Suppressor macrophage treated with lipopolysaccharide for 4 hours (primary cell): ENCODE data around the gene ZNF765.
A peak's percentile ranks its signal among the peaks of the same experiment; 100 is the strongest.
"Not testable (repeated sequence)": the region's sequence is repeated elsewhere in the genome, so short reads cannot be mapped to it uniquely, and the experiment has no call there.

Experiments used
- DNase-seq: peaks from one replicate; pipeline ENCODE4 v3.0.0-alpha.2; 2020

Gene ZNF765

DNA sequence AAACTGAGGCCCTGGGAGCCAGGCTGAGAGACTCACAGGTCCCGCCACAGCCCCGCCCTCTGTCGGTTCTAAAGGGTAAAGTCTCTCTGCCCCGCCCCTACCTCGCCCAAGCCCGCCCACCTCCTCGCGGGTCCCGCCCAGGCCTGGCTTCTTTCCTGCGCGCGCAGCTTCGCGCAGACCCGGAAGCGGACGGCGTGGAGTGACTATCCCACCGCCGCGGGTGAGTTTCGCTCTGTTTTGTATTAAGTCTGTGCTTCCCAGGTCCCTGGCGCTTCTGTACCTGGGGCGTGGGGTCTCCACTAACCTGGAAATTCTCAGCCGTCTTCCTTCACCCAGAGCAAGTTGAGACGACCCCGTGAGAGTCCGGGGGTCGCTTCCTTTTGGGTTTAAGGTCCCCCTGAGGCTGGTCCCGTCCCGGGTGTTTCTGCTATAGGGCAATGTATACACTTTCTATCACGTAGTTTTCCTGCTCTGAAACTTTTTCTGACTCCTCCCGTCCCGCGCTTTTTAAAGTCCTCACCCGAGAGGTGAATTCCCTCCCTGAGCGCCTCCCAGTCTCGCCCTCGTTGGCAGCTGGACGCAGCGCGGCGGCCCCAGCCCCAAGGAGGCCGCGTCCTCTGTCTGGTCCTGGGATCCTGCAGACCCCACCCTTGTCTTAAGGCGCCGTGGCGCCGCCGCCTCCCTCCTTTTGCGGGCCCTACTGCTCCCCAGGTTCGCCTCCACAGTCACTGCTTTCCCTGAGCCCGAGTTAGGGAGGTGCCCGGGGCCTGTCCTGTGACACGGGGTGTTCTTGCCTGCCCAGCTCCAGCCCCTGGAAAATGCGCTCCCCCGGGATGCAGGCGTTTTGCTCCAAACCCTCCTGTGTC is at the start of gene ZNF765:
Gene ZNF765 (plus strand): TSS at position 176 of the 866 bp plus-strand sequence. CDS start 2,867 bp downstream, outside the sequence.
- DNase-seq, result peak; percentile 97

DNA sequence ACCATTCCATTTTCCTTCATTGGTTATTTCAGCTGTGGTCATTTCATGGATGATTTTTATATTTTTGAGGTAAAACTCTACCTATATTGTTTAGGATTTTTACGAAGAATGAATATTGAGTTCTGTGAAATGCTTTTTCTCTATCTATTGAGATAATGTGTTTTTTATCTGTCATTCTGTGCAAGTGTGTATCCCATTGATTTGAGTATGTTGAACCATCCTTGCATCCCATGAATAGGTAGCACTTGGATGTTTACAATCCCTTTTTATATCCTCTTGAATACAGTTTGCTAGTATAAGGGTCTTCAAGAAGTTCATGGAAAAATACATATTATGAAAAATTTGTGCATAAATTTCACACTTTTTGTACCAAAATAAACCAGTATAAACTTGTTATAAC is 39.2 kb upstream of the ZNF765 start:
- DNase-seq, result no peak

DNA sequence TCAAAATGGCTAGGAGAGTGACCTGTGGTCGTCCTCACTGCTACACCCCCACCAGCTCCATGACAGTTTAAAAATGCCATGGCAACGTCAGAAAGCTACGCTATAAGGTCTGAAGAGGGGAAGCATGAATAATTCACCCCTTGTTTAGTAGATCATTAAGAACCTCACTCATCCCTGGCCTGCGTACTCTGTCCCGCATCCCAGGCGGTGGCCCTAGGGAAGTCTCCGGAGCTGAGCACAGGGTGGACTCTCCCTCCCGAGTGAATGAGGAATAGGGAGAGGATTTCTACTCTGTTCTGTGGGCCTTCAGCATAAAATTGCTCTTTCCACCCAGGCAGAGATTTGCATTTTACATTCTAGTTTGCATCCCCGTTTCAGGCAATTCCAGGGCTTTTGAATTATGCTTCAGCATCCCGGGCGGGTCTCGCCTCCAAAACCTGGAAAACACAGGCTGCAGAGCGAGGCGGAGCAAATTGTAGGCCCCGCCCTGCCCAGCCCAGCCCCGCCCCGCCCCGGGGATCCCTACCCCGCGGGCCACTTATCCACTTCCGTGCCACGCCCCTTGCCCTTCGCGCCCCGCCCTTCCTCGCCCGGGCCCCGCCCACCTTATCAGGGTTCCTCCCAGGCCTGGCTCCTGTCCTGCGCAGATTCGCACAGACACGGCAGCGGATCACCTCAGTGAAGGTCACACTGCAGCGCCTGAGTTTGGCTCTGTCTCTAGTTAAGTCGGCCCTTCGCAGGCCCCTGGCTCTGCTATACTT is 36.9 kb upstream of the ZNF765 start:
- DNase-seq, result no peak

DNA sequence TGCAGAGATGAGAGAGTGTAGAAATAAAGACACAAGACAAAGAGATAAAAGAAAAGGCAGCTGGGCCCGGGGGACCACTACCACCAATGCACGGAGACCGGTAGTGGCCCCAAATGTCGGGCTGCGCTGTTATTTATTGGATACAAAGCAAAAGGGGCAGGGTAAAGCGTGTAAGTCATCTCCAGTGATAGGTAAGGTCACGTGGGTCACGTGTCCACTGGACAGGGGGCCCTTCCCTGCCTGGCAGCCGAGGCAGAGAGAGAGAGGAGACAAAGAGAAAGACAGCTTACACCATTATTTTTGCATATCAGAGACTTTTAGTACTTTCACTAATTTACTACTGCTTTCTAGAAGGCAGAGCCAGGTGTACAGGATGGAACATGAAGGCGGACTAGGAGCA is 34.9 kb upstream of the ZNF765 start:
- not testable (repeated sequence) for DNase-seq

DNA sequence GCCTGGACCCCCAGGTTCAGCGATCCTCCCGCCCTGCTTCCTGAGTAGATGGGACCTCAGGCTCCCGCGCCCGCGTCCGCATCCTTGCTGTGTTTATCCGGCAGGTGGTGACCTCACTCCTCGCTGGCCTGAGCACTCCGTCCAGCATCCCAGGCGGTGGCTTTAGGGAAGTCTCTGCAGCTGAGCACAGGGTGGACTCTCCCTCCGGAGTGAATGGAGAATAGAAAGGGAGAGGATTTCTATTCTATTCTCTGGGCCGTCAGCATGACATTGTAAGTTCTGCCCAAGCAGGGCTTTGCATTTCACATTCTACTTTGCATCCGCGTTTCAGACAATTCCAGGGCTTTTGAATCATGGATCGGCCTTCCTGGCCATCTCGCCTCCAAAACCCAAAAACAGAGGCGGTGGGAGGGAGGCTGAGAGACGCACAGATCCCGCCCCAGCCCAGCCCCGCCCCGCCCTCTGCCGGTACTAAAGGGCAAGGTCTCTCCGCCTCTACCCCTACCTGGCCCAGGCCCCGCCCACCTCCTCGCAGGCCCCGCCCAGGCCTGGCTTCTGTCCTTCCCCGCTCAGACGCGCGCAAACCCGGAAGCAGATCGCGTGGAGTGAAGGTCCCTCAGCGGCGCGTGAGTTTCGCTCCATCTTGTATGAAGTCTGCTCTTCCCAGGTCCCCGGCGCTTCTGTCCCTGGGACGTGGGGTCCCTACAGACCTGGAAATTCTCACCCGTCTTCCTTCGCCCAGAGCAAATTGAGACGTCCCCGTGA is 29.6 kb upstream of the ZNF765 start, which contains the start of gene ZNF525:
Gene ZNF525 (plus strand): TSS at position 572 of the 765 bp plus-strand sequence. CDS start 6,577 bp downstream, outside the sequence.
- peak; percentile 91 for DNase-seq

DNA sequence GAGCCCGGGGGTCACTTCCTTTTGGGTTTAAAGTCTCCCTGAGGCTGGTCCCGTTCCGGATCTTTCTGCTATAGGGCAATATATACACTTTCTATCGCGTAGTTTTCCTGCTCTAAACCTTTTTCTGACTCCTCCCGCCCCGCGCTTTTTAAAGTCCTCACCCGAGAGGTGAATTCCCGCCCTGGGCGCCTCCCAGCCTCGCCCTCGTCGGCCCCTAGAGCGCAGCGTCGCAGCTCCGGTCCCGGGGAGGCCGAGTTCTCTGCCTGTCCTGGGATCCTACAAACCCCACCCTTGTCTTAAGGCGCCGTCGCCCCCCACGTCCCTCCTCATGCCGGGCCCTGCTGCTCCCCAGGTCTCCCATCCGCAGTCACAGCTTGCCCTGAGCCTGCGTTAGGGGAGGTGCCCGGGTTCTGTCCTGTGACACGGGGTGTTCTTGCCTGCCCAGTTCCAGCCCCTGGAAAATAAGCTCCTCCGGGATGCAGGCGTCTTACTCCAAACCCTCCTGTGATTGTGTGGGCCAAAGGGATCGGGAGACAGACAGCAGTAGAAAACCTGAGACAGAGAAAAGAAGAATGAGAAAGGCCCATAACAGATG is 29.0 kb upstream of the ZNF765 start:
- peak; percentile 39 for DNase-seq

DNA sequence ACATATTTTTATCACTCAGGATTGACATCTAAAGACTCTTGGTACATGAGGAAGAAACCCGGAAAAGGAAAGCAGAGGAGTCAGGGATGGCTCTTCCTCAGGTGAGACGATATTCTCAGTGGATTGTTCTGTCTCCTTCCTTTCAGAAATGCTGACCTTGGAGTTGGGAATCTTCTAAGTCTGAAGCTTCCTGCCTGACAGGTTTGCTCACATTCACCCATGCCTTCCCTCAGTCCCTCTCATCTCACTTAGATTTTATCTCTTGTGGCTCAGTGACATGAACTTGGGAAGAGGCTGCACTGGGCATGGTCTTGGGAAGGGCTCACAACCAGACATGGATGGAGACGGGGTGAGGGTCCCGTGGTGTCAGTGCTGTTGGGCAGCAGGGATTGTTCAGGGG is 22.8 kb upstream of the ZNF765 start:
- DNase-seq, result no peak

DNA sequence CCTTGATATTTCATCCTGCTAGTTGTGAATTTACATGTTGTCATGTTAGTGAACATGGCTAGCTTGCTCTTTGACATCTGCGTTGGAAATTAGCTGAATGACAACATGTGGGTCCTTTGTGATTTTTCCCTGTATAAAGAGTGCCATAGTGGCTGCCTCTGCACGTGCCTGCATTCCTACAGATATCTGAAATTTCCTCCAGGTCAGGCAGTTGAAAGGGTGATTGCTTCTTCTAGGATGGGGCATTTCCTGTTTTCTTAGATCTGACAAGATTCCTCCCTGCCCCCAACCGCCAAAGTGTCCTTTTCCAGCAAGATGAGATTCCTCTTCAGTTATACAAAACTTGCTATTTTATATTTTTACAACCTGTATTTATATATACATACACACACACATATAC is 20.7 kb upstream of the ZNF765 start:
- no peak for DNase-seq

DNA sequence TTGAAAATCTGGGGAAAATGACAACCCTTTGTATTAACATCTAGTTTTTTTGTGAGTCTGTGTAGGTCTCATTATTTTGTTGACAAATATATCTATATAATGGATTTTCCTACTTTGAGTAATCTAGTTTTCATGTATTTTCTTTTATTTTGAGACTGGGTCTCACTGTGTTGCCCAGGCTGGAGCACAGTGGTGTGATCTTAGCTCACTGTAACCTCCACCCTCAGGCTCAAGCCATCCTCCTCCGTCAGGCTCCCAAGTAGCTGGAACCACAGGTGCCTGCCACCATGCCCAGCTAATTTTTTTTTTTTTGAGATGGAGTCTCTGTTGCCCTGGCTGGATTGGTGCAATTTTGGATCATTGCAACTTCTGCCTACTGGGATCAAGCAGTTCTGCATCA is 20.2 kb upstream of the ZNF765 start:
- DNase-seq, result no peak

DNA sequence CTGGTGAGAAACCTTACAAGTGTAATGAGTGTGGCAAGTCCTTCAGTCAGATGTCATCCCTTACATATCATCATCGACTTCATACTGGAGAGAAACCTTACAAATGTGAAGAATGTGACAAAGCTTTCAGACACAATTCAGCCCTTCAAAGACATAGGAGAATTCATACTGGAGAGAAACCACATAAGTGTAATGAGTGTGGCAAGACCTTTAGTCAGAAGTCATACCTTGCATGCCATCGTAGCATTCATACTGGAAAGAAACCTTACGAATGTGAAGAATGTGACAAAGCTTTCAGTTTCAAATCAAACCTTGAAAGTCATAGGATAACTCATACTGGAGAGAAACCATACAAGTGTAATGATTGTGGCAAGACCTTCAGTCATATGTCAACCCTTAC is 13.6 kb upstream of the ZNF765 start:
- DNase-seq, result no peak

DNA sequence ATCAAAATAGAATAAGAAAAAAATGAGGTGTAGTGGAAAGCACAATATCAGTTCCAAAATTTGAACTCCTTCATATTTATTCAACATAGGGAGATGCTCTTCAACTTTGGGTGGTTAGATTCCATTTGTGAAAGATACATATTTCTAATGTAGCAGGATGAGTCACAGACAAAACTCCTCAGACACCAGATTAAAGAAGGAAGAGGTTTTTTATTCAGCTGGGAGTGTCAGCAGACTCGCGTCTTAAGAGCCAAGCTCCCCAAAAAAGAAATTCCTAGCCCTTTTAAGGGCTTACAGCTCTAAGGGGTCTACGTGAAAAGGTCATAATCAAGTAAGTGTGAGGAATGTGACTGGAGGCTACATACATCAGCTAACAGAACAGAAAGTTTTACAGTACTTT is 6.8 kb upstream of the ZNF765 start:
- DNase-seq, result no peak

DNA sequence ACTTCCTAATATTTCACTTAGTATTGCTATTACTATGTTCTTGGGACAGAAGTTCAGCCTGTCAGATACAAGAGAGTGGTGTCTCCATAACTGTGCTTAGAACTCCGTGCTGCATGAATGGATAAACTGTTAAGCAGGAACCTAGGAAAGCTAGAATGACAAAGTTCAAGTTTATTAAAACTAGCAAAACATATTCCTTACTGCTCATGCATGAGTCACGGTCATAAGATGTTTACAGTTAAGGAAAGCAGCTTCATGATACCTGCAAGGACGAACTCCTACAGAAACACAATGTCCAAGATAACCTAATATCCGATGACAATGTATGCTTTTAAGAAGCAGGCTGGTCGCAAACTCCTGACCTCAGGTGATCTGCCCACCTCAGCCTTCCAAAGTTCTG is 6.0 kb upstream of the ZNF765 start:
- no peak for DNase-seq

DNA sequence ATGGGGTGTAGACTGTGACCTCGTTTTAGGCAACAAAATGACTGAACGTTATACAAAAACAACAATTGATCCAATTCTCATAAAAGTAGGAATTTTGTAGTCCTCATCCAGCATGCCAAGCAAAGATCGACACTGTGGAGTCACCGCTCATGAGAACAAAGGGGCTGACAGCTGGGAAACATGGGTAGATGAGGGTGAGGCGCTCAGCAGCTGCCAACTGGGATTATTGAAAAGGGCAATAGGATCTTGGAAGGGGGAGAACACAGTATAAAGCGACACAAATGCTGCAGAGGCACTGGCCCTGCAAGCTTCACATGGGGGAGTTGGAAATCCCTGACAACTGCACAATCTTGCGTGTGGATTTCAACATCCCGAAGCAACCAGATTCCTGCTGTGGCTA is 5.4 kb upstream of the ZNF765 start:
- DNase-seq, result no peak

DNA sequence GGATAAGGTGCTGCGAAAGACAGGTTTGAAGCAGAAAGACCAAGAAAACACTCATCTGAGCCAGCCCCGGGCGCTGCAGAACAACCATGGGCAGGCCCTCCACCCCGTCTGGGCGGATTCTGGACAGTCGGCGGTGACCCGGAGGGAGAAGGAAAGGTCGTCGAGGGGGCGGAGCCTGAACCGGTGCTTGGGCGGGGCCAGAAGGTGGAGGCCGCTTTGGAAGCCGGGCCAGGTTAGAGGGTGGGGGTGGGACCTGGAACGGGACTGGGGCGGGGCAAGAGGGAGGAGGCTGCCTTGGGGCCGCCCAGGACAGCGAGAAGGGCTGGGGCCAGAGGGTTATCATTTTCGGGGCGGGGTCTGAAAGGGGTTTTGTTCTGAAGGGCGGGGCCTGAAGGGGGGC is 5.0 kb upstream of the ZNF765 start:
- no peak for DNase-seq

DNA sequence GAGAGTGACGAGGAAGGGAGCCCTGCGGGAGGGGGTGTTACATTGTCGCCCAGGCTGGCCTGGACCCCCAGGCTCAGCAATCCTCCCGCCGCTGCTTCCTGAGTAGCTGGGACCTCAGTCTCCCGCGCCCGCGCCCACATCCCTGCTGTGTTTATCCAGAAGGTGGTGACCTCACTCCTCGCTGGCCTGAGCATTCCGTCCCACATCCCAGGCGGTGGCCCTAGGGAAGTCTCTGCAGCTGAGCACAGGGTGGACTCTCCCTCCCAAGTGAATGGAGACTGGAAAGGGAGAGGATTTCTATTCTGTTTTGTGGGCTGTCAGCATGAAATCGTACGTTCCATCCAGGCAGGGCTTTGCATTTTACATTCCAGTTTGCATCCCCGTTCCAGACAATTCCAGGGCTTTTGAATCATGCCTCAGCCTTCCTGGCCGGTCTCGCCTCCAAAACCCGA is 401 bp upstream of the ZNF765 start:
- DNase-seq, result peak; percentile 3

DNA sequence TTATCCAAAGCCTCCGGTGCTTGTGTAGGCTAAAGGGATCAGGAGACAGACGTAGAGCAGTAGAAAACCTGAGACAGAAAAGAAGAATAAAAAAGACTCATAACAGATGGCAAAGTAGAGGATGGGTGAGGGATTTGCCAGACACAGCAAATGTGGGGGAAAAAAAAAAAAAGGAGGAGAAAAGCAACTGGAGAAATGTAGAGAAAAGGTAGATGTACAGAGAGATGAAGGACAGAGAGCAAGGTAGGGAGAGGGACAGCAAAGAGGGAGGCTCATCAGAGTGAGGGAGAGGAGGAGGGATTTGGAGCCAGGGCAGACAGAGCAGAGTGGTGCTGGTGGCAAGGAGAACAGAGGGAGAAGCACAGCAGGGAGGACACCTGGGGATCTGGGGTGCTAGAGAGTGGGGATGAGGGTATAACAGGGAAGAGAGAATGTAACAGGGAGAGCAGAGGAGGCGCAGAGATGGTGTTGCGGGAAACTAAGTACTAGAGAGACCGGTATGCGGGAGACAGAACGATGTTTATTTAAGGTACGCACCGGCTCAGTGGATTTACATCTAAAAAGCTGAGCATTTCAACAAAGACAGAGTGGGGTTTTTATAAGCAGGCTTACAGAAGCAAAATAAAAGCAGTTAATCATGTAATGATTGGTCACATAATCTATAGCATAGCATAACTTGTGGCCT is 1.0 kb downstream of the ZNF765 start:
- not testable (repeated sequence) for DNase-seq

DNA sequence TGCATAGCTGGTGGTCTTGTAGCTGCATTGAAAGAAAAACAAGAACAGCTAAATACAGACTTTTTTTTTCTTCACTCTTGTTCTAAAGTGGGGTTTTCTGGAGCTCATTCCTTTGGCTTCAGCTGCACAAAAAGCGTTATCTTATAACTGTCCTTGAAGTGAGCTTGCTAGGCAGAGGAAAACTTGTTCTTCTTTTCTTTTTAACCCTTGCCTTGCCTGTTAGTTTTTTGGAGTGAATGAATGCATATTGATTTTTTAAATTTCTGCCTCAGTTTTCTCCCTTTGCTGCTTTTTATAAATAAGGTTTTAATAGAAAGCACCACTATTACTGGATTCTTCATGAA is 1.5 kb downstream of the ZNF765 start:
- DNase-seq, result no peak

DNA sequence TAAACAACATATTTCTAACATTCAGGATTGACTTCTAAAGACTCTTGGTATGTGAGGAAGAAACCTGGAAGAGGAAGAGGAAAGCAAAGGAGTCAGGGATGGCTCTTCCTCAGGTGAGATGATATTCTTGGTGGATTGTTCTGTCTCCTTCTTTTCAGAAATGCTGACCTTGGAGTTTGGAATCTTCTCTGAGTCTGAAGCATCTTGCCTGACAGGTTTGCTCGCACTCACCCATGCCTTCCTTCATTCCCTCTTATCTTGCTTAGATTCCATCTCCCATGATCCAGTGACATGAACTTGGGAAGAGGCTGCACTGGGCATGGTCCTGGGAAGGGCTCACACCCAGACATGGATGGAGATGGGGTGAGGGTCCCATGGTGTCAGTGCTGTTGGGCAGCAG is 3.0 kb downstream of the ZNF765 start:
- DNase-seq, result not testable (repeated sequence)

DNA sequence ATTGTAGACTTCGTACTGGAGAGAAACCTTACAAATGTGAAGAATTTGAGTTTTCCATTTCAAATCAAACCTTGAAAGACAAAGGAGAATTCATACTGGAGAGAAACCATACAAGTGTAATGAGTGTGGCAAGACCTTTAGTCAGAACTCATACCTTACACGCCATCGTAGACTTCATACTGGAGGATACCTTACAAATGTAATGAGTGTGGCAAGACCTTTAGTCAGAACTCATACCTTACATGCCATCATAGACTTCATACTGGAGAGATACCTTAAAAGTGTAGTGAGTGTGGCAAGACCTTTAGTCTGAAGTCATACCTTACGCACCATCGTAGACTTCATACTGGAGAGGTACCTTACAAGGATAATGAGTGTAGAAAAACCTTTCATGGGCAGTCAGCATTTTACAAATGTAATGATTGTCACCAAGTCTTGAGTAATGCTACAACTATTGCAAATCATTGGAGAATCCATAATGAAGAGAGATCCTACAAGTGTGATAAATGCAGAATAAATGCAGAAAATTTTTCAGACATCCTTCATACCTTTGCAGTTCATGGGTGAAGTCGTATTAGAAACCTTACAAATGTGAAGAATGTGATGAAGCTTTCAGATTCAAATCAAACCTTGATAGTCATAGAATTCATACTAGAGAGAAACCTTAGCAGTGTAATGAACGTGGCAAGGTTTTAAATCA is 14.7 kb downstream of the ZNF765 start:
- no peak for DNase-seq

DNA sequence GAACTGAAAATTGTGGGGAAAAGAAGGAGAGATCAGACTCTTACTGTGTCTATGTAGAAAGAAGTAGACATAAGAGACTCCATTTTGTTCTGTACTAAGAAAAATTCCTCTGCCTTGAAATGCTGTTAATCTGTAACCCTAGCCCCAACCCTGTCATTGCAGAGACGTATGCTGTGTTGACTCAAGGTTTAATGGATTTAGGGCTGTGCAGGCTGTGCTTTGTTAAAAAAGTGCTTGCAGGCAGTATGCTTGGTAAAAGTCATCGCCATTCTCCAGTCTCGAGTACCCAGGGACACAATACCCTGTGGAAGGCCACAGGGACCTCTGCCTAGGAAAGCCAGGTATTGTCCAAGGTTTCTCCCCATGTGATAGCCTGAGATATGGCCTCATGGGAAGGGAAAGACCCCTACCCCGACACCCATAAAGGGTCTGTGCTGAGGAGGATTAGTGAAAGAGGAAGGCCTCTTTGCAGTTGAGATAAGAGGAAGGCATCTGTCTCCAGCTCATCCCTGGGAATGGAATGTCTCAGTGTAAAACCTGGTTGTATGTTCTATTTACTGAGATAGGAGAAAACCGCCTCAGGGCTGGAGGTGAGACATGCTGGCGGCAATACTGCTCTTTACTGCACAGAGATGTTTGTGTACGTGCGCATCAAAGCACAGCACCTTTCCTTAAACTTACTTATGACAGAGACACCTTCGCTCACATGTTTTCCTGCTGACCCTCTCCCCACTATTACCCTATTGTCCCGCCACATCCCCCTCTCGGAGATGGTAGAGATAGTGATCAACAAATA is 25.8 kb downstream of the ZNF765 start:
- DNase-seq, result not testable (repeated sequence)

DNA sequence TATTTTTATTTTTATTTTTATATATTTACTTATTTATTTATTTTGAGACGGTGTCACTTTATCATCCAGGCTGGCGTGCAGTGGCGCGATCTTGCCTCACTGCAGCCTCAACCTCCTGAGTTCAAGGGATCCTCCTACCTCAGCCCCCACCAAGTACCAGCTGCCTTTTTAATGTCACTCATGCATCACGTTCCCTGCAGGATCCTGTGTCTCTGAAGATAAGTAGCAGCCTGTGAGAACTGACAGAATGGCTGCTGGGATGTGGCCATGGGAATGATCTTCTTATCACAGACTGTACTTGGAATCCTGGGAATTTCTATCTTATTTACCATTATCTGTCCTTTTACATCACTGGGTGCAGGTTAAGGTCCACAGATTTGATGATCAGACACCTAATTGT is 27.6 kb downstream of the ZNF765 start:
- no peak for DNase-seq
